GM18505 (cell line): ENCODE results near the gene TXN2.
"Not testable (repeated sequence)": the region's sequence is repeated elsewhere in the genome, so short reads cannot be mapped to it uniquely, and the experiment has no call there.

Experiments
- ATAC-seq: cut with Tn5 transposase; IDR thresholded peaks from one replicate; pipeline ENCODE4 v1.9.1; 2021; ENCODE audit not compliant: unreplicated experiment
- POLR2A ChIP-seq: IDR thresholded peaks from 4 replicates; pipeline ENCODE4 v1.6.1; 2011; ENCODE audit warnings: borderline replicate concordance; ENCODE audit not compliant: insufficient read depth, insufficient read length; ENCODE audit errors: extremely low read depth

The TXN2 gene

GRCh38 chr22:36442506-36443197, 38.8 kb downstream of the TXN2 start:
- TF ChIP-seq POLR2A = no peak
- ATAC-seq = no peak

GRCh38 chr22:36440429-36441002, 40.9 kb downstream of the TXN2 start:
- no peak for TF ChIP-seq POLR2A
- ATAC-seq = no peak

- no peak for TF ChIP-seq POLR2A
- ATAC-seq = no peak
Observed at GRCh38 chr22:36439481-36440271, 41.8 kb downstream of the TXN2 start.

- no peak for ATAC-seq
- no peak for TF ChIP-seq POLR2A
Observed at GRCh38 chr22:36435516-36436415, 45.7 kb downstream of the TXN2 start.

DNA sequence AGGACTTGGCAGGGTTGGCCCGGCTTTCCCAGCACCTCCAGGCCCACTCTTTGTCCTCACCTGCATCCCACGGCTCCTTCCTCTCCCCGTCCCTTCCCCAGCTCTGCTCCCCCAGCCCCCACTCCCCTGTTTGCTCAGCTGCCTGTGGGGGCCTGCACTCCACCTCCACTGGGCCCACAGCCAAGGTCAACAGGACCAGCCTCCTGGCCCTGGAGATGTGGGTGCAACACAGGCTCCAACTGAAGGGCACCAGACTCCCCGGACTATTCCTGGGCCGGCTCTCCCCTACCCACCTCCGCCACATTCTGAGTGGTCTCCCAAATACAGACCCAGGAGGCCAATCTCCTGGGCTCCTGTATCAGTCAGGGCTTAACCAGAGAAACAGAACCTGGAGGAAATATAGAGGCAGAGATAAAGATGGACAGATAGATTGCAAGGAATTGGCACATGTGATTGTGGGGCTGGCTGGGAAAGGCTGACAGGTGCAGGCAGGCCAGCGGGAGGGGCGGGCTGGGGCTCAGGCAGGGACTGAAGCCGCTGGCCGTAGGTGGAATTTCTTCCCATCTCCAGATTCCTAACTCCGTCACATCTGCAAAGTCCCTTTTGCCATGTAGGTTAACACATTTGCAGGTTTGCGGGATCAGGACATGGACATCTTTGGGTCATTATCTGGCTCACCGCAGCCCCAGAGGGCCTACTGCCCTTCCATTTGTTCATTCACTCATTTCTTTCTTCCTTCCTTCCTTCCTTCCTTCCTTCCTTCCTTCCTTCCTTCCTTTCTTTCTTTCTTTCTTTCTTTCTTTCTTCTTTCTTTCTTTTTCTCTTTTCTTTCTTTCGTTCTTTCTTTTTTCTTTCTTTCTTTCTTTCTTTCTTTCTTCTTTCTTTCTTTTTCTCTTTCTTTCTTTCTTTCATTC, 47.9 kb downstream of the TXN2 start:
- ATAC-seq = no peak
- no peak for TF ChIP-seq POLR2A

GRCh38 chr22:36432592-36433317, 48.7 kb downstream of the TXN2 start:
- no peak for ATAC-seq
- TF ChIP-seq POLR2A = no peak

DNA sequence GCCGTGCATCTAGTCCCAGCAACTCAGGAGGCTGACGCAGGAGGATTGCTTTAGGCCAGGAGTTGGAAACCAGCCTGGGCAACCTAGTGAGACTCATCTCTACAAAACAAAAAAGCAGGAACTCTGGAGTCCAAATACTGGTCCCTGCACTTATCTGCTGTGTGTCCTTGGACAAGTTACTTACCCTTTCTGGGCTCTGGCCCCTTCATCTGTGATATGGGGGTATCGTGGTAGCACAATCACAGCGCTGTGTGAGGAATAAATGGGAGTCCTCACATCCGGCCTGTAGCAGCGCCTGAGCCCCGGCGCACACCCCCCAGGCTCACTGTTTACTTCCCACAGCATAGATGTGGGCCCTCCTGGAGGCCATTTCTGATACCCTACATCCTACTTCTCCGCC, 49.5 kb downstream of the TXN2 start:
- no peak for ATAC-seq
- TF ChIP-seq POLR2A = no peak

DNA sequence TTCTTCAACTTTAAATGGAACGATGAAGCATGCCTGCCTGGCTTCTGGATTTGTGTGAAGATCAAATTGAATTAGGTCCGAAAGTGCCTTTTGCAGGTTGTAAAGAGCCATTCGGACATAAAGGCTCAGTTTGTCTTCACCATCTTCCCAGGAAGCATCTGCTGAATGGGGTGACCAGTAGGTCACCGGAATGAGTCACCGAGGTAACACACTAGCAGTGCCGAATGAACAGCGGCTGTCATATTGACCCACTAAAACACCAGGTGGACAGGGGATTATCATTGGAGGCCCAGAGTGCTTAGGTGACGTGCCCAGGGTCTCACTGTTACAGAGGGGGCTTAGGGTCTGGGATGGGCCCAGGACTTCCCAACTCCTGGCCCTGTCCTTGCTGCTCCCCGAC, 50.6 kb downstream of the TXN2 start:
- no peak for ATAC-seq
- TF ChIP-seq POLR2A = no peak

GRCh38 chr22:36427952-36428351, 53.5 kb downstream of the TXN2 start:
- ATAC-seq = not testable (repeated sequence)

- TF ChIP-seq POLR2A = no peak
- no peak for ATAC-seq
Observed at GRCh38 chr22:36425977-36426523, 55.4 kb downstream of the TXN2 start.

DNA sequence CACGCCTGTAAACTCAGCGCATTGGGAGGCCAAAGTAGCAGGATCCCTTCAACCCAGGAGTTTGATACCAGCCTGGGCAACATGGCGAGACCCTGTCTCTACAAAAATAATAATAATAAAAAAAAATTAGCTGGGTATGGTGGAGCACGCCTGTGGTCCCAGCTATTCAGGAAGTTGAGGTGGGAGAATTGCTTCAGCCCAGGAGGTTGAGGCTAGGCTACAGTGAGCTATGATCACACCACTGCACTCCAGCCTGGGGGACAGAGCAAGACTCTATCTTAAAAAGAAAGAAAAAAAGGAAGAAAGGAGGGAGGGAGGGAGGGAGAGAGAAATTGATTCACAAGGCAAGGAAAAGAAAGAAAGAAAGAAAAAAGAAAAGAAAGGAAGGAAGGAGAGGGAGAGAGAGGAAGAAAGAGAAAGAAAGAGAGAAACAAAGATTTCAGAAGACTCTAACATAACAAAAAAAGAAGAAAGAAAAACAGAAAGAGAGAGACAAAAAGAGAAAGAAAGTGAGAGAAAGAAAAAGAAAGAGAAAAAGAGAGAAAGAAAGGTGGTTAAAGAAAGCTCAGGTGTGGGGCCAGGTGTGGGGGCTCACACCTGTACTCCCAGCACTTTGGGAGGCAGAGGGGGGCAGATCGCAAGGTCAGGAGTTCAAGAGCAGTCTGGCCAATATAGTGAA, 56.4 kb downstream of the TXN2 start:
- ATAC-seq = no peak

DNA sequence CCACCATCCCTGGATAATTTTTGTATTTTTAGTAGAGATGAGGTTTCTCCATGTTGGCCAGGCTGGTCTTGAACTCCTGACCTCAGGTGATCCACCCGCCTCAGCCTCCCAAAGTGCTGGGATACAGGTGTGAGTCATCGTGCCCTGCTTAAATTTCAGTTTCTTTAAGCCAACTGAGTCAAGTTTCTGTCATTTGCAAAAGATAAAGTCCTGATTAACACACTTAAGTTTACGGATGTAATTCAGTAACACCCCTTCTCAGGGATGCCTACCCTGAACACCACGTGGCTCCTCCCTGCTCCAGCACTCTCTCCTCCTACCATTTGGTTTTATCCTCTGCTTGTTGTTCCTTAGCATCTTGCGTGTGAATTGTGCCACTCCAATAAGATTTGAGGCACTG, 57.0 kb downstream of the TXN2 start:
- ATAC-seq = not testable (repeated sequence)

More for the DNA sequence above, 56.4 kb downstream of the TXN2 start:
- TF ChIP-seq POLR2A = no peak
